Astrocyte (in vitro differentiated cells and primary cell): ENCODE measurements around the gene AADAT. TPM values are rescaled to one million over a fixed set of nuclear protein-coding genes. Genes with fewer than 3 reads are reported as not detected.

ENCODE experiments used
- DNase-seq: peaks from one replicate; pipeline ENCODE4 v3.0.0-alpha.2; 2010; ENCODE audit warnings: low read depth
- FAIRE-seq: peaks from 2 replicates; lab custom pipeline; 2011; peaks lifted over from hg19 to GRCh38; lab: Jason Lieb, UNC
- H2AFZ ChIP-seq: 2 replicates; pipeline ENCODE4 v1.6.0; 2012; ENCODE audit warnings: low read depth, low read length, inconsistent platforms
- H3K27ac ChIP-seq: 2 replicates; pipeline ENCODE4 v1.5.1; 2011; ENCODE audit warnings: low read depth, low read length, inconsistent platforms
- H3K27me3 ChIP-seq: 2 replicates; pipeline ENCODE4 v1.6.0; 2011; ENCODE audit warnings: low read length, inconsistent platforms; ENCODE audit not compliant: insufficient read depth
- H3K36me3 ChIP-seq: 2 replicates; pipeline ENCODE4 v1.5.1; 2011; ENCODE audit warnings: low read length, inconsistent platforms; ENCODE audit not compliant: insufficient read depth
- H3K4me1 ChIP-seq: 2 replicates; pipeline ENCODE4 v1.5.1; 2011; ENCODE audit warnings: low read length, inconsistent platforms; ENCODE audit not compliant: insufficient read depth
- H3K4me2 ChIP-seq: 2 replicates; pipeline ENCODE4 v1.6.0; 2012; ENCODE audit warnings: low read length, inconsistent platforms
- H3K4me3 ChIP-seq: 2 replicates; pipeline ENCODE4 v1.5.1; 2011; ENCODE audit warnings: low read depth, mild to moderate bottlenecking, low read length, inconsistent platforms; ENCODE audit not compliant: insufficient read depth
- H3K79me2 ChIP-seq: 2 replicates; pipeline ENCODE4 v1.6.0; 2012; ENCODE audit warnings: mild to moderate bottlenecking, low read length, inconsistent platforms; ENCODE audit not compliant: insufficient read depth
- H3K9ac ChIP-seq: 2 replicates; pipeline ENCODE4 v1.6.0; 2012; ENCODE audit warnings: mild to moderate bottlenecking, low read length, inconsistent platforms
- H3K9me3 ChIP-seq: 2 replicates; pipeline ENCODE4 v1.5.1; 2012; ENCODE audit warnings: low read depth, mild to moderate bottlenecking, low read length, inconsistent platforms; ENCODE audit not compliant: insufficient read depth
- H4K20me1 ChIP-seq: 2 replicates; pipeline ENCODE4 v1.6.0; 2012; ENCODE audit warnings: low read length, inconsistent platforms; ENCODE audit not compliant: insufficient read depth
- H3K27ac Mint-ChIP-seq: one replicate; pipeline ENCODE4 v1.8.0; 2021; ENCODE audit warnings: mild to moderate bottlenecking, mixed read lengths; ENCODE audit not compliant: unreplicated experiment
- H3K27me3 Mint-ChIP-seq: one replicate; pipeline ENCODE4 v1.8.0; 2021; ENCODE audit warnings: low read depth, mixed read lengths; ENCODE audit not compliant: unreplicated experiment
- H3K36me3 Mint-ChIP-seq: one replicate; pipeline ENCODE4 v1.8.0; 2021; ENCODE audit warnings: low read depth, mixed read lengths; ENCODE audit not compliant: unreplicated experiment
- H3K4me1 Mint-ChIP-seq: one replicate; pipeline ENCODE4 v1.8.0; 2021; ENCODE audit warnings: low read depth, mixed read lengths; ENCODE audit not compliant: unreplicated experiment
- H3K4me3 Mint-ChIP-seq: one replicate; pipeline ENCODE4 v1.8.0; 2021; ENCODE audit warnings: mild to moderate bottlenecking, moderate library complexity, mixed read lengths; ENCODE audit not compliant: unreplicated experiment
- H3K9me3 Mint-ChIP-seq: one replicate; pipeline ENCODE4 v1.8.0; 2021; ENCODE audit warnings: mild to moderate bottlenecking, mixed read lengths; ENCODE audit not compliant: unreplicated experiment
- CTCF ChIP-seq: IDR thresholded peaks from 2 replicates; pipeline ENCODE4 v1.5.1; 2011; ENCODE audit warnings: low read depth, mild to moderate bottlenecking, inconsistent platforms, low read length, moderate library complexity; ENCODE audit not compliant: insufficient read depth
- EZH2 ChIP-seq: IDR thresholded peaks from 2 replicates; pipeline ENCODE4 v1.6.1; 2012; ENCODE audit warnings: mild to moderate bottlenecking, low read length, inconsistent platforms; ENCODE audit not compliant: insufficient read depth
- total RNA-seq: library from RNA; stranded (reverse); gene quantifications from 2 replicates; pipeline ENCODE4 v1.2.1, GENCODE V29; 2021

Gene AADAT
- total RNA-seq, 1 donor from 2014 or later, result 10.5 TPM

GRCh38 chr4:170109586-170110284 is 20.0 kb upstream of the AADAT start:
- Mint-ChIP-seq H3K9me3 (no peaks in the 10 kb centered on the region), H3K4me3 (no peak overlapping the region), H3K4me1 (peaks cover 16% of the 10 kb centered on the region), H3K36me3 (peaks cover 1% of the 10 kb centered on the region), H3K27ac (peak overlapping the region; percentile 15), H3K27me3 (no peaks in the 10 kb centered on the region)
- TF ChIP-seq CTCF (no peak), EZH2 (no peak)
- Histone ChIP-seq H3K9me3 (no peaks in the 10 kb centered on the region), H3K4me3 (no peak overlapping the region), H3K9ac (no peak overlapping the region), H3K36me3 (no peaks in the 10 kb centered on the region), H4K20me1 (no peaks in the 10 kb centered on the region), H2AFZ (peak overlapping the region; percentile 13), H3K4me1 (no peaks in the 10 kb centered on the region), H3K4me2 (peak overlapping the region; percentile 30), H3K27me3 (no peaks in the 10 kb centered on the region), H3K79me2 (no peaks in the 10 kb centered on the region), H3K27ac (no peak overlapping the region)
- peak; percentile 40 for DNase-seq
- FAIRE-seq, result no peak

GRCh38 chr4:170106900-170107299 is 17.1 kb upstream of the AADAT start:
- Mint-ChIP-seq H3K27ac (no peak overlapping the region), H3K36me3 (peaks cover 1% of the 10 kb centered on the region), H3K27me3 (no peaks in the 10 kb centered on the region), H3K4me1 (peaks cover 16% of the 10 kb centered on the region), H3K9me3 (no peaks in the 10 kb centered on the region), H3K4me3 (no peak overlapping the region)
- H3K4me2 ChIP-seq, result no peak overlapping the region
- H3K4me1 ChIP-seq, result no peaks in the 10 kb centered on the region
- FAIRE-seq, result no peak
- DNase-seq, result no peak
- no peaks in the 10 kb centered on the region for H4K20me1 ChIP-seq
- no peak overlapping the region for H3K4me3 ChIP-seq
- TF ChIP-seq EZH2 (no peak), CTCF (no peak)
- no peak overlapping the region for H3K27ac ChIP-seq
- no peak overlapping the region for H2AFZ ChIP-seq
- no peak overlapping the region for H3K9ac ChIP-seq
- no peaks in the 10 kb centered on the region for H3K36me3 ChIP-seq
- H3K79me2 ChIP-seq, result no peaks in the 10 kb centered on the region
- H3K27me3 ChIP-seq, result no peaks in the 10 kb centered on the region
- H3K9me3 ChIP-seq, result no peaks in the 10 kb centered on the region

GRCh38 chr4:170102426-170102825 is 12.7 kb upstream of the AADAT start:
- peak overlapping the region; percentile 38 for H3K27ac Mint-ChIP-seq

More at GRCh38 chr4:170102426-170102825, 12.7 kb upstream of the AADAT start:
- Histone ChIP-seq H3K79me2 (no peaks in the 10 kb centered on the region), H3K9me3 (no peaks in the 10 kb centered on the region), H3K27ac (no peak overlapping the region), H3K4me2 (no peak overlapping the region), H3K27me3 (no peaks in the 10 kb centered on the region), H3K9ac (no peak overlapping the region), H2AFZ (no peak overlapping the region), H3K4me1 (no peaks in the 10 kb centered on the region), H4K20me1 (no peaks in the 10 kb centered on the region), H3K36me3 (no peaks in the 10 kb centered on the region), H3K4me3 (no peak overlapping the region)
- Mint-ChIP-seq H3K9me3 (peaks cover 4% of the 10 kb centered on the region), H3K27me3 (no peaks in the 10 kb centered on the region), H3K36me3 (peaks cover 1% of the 10 kb centered on the region), H3K4me1 (peaks cover 2% of the 10 kb centered on the region), H3K4me3 (no peak overlapping the region)
- DNase-seq (no peak), FAIRE-seq (no peak)
- TF ChIP-seq EZH2 (no peak), CTCF (no peak)
